ENCODE data around the gene TBPL2.
"Not testable (repeated sequence)": the region's sequence is repeated elsewhere in the genome, so short reads cannot be mapped to it uniquely, and the experiment has no call there.

Gene TBPL2

DNA sequence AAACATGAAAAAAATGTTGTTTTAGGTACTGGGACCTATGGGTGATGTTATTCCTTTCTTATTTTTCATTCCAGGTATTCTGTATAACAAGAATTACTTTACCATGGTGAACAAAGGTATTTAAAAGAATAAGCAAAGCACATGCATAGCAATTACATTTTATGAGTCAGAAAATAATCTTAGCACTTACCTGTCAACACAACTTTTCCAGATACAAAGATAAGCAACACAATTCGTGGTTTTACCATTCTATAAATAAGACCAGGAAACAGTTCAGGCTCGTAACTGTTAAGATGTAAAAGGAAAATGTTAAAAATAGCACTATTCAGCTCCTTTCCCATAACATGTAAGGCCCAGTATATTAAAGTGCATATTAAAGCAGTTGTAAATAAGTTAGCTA is 16.4 kb downstream of the TBPL2 start:
- no peak for ATAC-seq
- TF ChIP-seq ISL1 (CRISPR knock-in tag; IDR thresholded peaks at IDR 0.05) (no peak), ZNF565 (CRISPR knock-in tag; conservative IDR thresholded peaks at IDR 0.05; ENCODE audit: low read depth) (no peak), BACH2 (CRISPR knock-in tag; IDR thresholded peaks at IDR 0.05; ENCODE audit: borderline replicate concordance) (no peak), TOX (CRISPR knock-in tag; IDR thresholded peaks at IDR 0.05; ENCODE audit: borderline replicate concordance) (no peak), ZNF8 (CRISPR knock-in tag; IDR thresholded peaks at IDR 0.05) (no peak), GLIS3 (CRISPR knock-in tag; IDR thresholded peaks at IDR 0.05) (no peak), ZC3H10 (CRISPR knock-in tag; IDR thresholded peaks at IDR 0.05) (no peak), OSR1 (CRISPR knock-in tag; IDR thresholded peaks at IDR 0.05) (no peak), ZFP3 (CRISPR knock-in tag; IDR thresholded peaks at IDR 0.05) (no peak), TCF4 (CRISPR knock-in tag; IDR thresholded peaks at IDR 0.05; ENCODE audit: borderline replicate concordance) (no peak), CSDC2 (CRISPR knock-in tag; IDR thresholded peaks at IDR 0.05) (no peak)
- TF ChIP-seq, protein P1, sequence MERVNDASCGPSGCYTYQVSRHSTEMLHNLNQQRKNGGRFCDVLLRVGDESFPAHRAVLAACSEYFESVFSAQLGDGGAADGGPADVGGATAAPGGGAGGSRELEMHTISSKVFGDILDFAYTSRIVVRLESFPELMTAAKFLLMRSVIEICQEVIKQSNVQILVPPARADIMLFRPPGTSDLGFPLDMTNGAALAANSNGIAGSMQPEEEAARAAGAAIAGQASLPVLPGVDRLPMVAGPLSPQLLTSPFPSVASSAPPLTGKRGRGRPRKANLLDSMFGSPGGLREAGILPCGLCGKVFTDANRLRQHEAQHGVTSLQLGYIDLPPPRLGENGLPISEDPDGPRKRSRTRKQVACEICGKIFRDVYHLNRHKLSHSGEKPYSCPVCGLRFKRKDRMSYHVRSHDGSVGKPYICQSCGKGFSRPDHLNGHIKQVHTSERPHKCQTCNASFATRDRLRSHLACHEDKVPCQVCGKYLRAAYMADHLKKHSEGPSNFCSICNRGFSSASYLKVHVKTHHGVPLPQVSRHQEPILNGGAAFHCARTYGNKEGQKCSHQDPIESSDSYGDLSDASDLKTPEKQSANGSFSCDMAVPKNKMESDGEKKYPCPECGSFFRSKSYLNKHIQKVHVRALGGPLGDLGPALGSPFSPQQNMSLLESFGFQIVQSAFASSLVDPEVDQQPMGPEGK (CRISPR knock-in tag; IDR thresholded peaks at IDR 0.05; ENCODE audit: borderline replicate concordance) = no peak
- TF ChIP-seq, protein P2, sequence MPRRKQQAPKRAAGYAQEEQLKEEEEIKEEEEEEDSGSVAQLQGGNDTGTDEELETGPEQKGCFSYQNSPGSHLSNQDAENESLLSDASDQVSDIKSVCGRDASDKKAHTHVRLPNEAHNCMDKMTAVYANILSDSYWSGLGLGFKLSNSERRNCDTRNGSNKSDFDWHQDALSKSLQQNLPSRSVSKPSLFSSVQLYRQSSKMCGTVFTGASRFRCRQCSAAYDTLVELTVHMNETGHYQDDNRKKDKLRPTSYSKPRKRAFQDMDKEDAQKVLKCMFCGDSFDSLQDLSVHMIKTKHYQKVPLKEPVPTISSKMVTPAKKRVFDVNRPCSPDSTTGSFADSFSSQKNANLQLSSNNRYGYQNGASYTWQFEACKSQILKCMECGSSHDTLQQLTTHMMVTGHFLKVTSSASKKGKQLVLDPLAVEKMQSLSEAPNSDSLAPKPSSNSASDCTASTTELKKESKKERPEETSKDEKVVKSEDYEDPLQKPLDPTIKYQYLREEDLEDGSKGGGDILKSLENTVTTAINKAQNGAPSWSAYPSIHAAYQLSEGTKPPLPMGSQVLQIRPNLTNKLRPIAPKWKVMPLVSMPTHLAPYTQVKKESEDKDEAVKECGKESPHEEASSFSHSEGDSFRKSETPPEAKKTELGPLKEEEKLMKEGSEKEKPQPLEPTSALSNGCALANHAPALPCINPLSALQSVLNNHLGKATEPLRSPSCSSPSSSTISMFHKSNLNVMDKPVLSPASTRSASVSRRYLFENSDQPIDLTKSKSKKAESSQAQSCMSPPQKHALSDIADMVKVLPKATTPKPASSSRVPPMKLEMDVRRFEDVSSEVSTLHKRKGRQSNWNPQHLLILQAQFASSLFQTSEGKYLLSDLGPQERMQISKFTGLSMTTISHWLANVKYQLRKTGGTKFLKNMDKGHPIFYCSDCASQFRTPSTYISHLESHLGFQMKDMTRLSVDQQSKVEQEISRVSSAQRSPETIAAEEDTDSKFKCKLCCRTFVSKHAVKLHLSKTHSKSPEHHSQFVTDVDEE (CRISPR knock-in tag; IDR thresholded peaks at IDR 0.05) = no peak
- TF ChIP-seq, protein P3, sequence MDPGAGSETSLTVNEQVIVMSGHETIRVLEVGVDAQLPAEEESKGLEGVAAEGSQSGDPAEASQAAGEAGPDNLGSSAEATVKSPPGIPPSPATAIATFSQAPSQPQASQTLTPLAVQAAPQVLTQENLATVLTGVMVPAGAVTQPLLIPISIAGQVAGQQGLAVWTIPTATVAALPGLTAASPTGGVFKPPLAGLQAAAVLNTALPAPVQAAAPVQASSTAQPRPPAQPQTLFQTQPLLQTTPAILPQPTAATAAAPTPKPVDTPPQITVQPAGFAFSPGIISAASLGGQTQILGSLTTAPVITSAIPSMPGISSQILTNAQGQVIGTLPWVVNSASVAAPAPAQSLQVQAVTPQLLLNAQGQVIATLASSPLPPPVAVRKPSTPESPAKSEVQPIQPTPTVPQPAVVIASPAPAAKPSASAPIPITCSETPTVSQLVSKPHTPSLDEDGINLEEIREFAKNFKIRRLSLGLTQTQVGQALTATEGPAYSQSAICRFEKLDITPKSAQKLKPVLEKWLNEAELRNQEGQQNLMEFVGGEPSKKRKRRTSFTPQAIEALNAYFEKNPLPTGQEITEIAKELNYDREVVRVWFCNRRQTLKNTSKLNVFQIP (CRISPR knock-in tag; IDR thresholded peaks at IDR 0.05; ENCODE audit: borderline replicate concordance, low read depth) = no peak
- TF ChIP-seq, protein P4, sequence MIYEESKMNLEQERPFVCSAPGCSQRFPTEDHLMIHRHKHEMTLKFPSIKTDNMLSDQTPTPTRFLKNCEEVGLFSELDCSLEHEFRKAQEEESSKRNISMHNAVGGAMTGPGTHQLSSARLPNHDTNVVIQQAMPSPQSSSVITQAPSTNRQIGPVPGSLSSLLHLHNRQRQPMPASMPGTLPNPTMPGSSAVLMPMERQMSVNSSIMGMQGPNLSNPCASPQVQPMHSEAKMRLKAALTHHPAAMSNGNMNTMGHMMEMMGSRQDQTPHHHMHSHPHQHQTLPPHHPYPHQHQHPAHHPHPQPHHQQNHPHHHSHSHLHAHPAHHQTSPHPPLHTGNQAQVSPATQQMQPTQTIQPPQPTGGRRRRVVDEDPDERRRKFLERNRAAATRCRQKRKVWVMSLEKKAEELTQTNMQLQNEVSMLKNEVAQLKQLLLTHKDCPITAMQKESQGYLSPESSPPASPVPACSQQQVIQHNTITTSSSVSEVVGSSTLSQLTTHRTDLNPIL (CRISPR knock-in tag; IDR thresholded peaks at IDR 0.05; ENCODE audit: low read depth) = no peak

DNA sequence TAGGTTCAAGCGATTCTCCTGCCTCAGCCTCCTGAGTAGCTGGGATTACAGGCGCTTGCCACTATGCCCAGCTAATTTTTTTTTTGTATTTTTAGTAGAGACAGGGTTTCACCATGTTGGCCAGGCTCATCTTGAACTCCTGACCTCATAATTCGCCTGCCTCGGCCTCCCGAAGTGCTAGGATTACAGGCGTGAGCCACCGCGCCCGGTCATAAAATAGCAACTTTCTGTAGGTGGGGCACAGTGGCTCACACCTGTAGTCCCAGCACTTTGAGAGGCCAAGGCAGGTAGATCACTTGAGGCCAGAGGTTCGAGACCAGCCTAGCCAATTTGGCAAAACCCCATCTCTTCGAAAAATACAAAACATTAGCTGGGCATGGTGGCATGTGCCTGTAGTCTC is 18.1 kb downstream of the TBPL2 start:
- ATAC-seq = not testable (repeated sequence)

DNA sequence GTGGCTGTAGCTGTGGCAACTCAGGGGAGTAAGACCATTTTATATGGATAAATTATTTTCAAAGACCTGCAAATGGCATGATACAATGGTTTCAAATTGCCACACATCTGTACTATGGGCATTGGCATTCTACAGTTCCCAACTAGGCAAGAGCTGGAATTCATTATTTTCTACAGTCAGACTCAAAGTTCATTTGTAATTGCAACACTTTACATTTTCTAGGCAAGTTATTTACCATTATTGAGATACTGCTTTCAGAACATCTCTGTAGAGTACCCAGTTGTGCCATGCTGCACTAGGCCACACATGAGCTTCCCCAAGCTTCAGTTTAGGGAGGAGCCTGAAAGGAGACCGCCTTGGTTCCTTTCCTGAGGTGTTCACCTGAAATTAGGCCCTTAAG is 20.8 kb downstream of the TBPL2 start:
- TF ChIP-seq TOX (CRISPR knock-in tag; IDR thresholded peaks at IDR 0.05; ENCODE audit: borderline replicate concordance) (no peak), SNAI2 (CRISPR knock-in tag; IDR thresholded peaks at IDR 0.05) (no peak), TCF4 (CRISPR knock-in tag; IDR thresholded peaks at IDR 0.05; ENCODE audit: borderline replicate concordance) (no peak), RARB (CRISPR knock-in tag; IDR thresholded peaks at IDR 0.05) (no peak), ESRRG (CRISPR knock-in tag; IDR thresholded peaks at IDR 0.05) (no peak), ZFP30 (CRISPR knock-in tag; IDR thresholded peaks at IDR 0.05) (no peak), PPARA (CRISPR knock-in tag; IDR thresholded peaks at IDR 0.05; ENCODE audit: borderline replicate concordance) (no peak), ZFP3 (CRISPR knock-in tag; IDR thresholded peaks at IDR 0.05) (no peak)
- TF ChIP-seq, protein P4 (CRISPR knock-in tag; IDR thresholded peaks at IDR 0.05; ENCODE audit: low read depth) = no peak
- no peak for ATAC-seq

DNA sequence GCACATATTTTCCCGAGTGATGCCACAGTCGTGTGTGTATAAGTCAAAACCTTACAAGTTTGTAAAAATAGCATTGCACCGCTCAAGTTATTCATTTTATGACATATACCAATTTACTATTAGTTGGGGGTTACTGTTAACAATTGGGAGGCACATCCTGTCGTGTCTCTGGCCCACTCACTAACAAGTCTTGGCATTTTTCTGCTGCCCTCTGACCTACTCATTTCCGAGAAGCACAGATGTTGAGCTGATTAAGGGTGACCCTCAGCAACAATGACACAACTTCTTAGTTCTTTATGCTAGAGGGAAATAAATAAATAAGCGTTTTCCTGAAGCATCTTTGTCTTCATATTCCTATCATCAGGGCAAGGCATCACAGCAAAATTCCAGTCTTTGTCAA is 22.0 kb downstream of the TBPL2 start:
- no peak for ATAC-seq
- TF ChIP-seq ZNF565 (CRISPR knock-in tag; conservative IDR thresholded peaks at IDR 0.05; ENCODE audit: low read depth) (no peak), SNAI2 (CRISPR knock-in tag; IDR thresholded peaks at IDR 0.05) (no peak), TOX (CRISPR knock-in tag; IDR thresholded peaks at IDR 0.05; ENCODE audit: borderline replicate concordance) (no peak), BACH2 (CRISPR knock-in tag; IDR thresholded peaks at IDR 0.05; ENCODE audit: borderline replicate concordance) (no peak), TCF4 (CRISPR knock-in tag; IDR thresholded peaks at IDR 0.05; ENCODE audit: borderline replicate concordance) (no peak), ZNF70 (CRISPR knock-in tag; IDR thresholded peaks at IDR 0.05) (no peak), ZC3H10 (CRISPR knock-in tag; IDR thresholded peaks at IDR 0.05) (no peak), PPARA (CRISPR knock-in tag; IDR thresholded peaks at IDR 0.05; ENCODE audit: borderline replicate concordance) (no peak), OSR1 (CRISPR knock-in tag; IDR thresholded peaks at IDR 0.05) (no peak), RARB (CRISPR knock-in tag; IDR thresholded peaks at IDR 0.05) (no peak)
- TF ChIP-seq, protein P5, sequence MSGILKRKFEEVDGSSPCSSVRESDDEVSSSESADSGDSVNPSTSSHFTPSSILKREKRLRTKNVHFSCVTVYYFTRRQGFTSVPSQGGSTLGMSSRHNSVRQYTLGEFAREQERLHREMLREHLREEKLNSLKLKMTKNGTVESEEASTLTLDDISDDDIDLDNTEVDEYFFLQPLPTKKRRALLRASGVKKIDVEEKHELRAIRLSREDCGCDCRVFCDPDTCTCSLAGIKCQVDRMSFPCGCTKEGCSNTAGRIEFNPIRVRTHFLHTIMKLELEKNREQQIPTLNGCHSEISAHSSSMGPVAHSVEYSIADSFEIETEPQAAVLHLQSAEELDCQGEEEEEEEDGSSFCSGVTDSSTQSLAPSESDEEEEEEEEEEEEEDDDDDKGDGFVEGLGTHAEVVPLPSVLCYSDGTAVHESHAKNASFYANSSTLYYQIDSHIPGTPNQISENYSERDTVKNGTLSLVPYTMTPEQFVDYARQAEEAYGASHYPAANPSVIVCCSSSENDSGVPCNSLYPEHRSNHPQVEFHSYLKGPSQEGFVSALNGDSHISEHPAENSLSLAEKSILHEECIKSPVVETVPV (CRISPR knock-in tag; IDR thresholded peaks at IDR 0.05) = no peak
- TF ChIP-seq, protein P2 (CRISPR knock-in tag; IDR thresholded peaks at IDR 0.05) = no peak

Data from SK-N-SH treated with all-trans-retinoic acid at 6 μM for 48 hours (cell line).